A549 treated with RU486 at 1 μM for 4 hours (cell line): ENCODE results near the gene CORO1A. TPM values are rescaled to one million over a fixed set of nuclear protein-coding genes. Genes with fewer than 3 reads are reported as not detected.

Experiments used
- total RNA-seq: library from RNA; stranded (reverse); fragments of 200-300 nt; extraction: Qiagen RNA extraction; gene quantifications from 5 replicates; pipeline ENCODE4 v1.2.3, GENCODE V29; 2022; ENCODE audit warnings: low read depth

Gene CORO1A
- 2.3 to 3.5 TPM (median 3.3 TPM) in 5 replicates for total RNA-seq

GRCh38 chr16:30183233-30184095 lies at the start of gene CORO1A:
TSS of gene CORO1A (plus strand) at chr16:30183602. CDS start at chr16:30185210, 1,608 bp downstream.

GRCh38 chr16:30193615-30194014 lies 10.2 kb downstream of the CORO1A start, which contains the start of the genes BOLA2B and SLX1A:
TSS of gene BOLA2B (minus strand) at chr16:30193666. CDS start at chr16:30193595, 71 bp downstream.
TSS of gene SLX1A (plus strand) at chr16:30193875. CDS start at chr16:30194085, 210 bp downstream.

GRCh38 chr16:30199049-30199448 lies 15.6 kb downstream of the CORO1A start, which contains the start of gene SULT1A3:
TSS of gene SULT1A3 (plus strand) at chr16:30199255. CDS start at chr16:30200729, 1,474 bp downstream.

Other genes with a start within 250 kb of the CORO1A start
- gene TMEM219, start 221.5 kb upstream of the CORO1A start, total RNA-seq, result 80.4 to 105 TPM (median 102 TPM) in 5 replicates
- gene TAOK2, start 209.7 kb upstream of the CORO1A start, total RNA-seq, result 26.3 to 36.4 TPM (median 33.8 TPM) in 5 replicates
- 13.7 to 15.6 TPM (median 14.3 TPM) in 5 replicates for gene HIRIP3, start 188.0 kb upstream of the CORO1A start, total RNA-seq
- 109 to 115 TPM (median 109 TPM) in 5 replicates for gene INO80E, start 187.4 kb upstream of the CORO1A start, total RNA-seq
- 1.7 to 3.3 TPM (median 2.3 TPM) in 5 replicates for gene DOC2A, start 172.6 kb upstream of the CORO1A start, total RNA-seq
- gene C16orf92, start 160.4 kb upstream of the CORO1A start, total RNA-seq, result not detected in 5 replicates
- 0.21 to 0.48 TPM (median 0.47 TPM) in 4 of 5 replicates, not detected in the other for gene TLCD3B, start 152.3 kb upstream of the CORO1A start, total RNA-seq
- gene ALDOA, start 117.8 kb upstream of the CORO1A start, total RNA-seq, result 1,507 to 2,015 TPM (median 1,869 TPM) in 5 replicates
- 120 to 149 TPM (median 142 TPM) in 5 replicates for gene PPP4C, start 107.6 kb upstream of the CORO1A start, total RNA-seq
- gene TBX6, start 91.7 kb upstream of the CORO1A start, total RNA-seq, result 0.14 to 0.50 TPM (median 0.38 TPM) in 5 replicates
- 6.6 to 11.8 TPM (median 9.7 TPM) in 5 replicates for gene YPEL3, start 87.4 kb upstream of the CORO1A start, total RNA-seq
- gene GDPD3, start 70.1 kb upstream of the CORO1A start, total RNA-seq, result 1.4 to 2.3 TPM (median 1.7 TPM) in 5 replicates
- gene MAPK3, start 60.4 kb upstream of the CORO1A start, total RNA-seq, result 33.9 to 38.8 TPM (median 36.4 TPM) in 5 replicates
- gene BOLA2B, start 10.1 kb downstream of the CORO1A start, total RNA-seq, result 130 to 288 TPM (median 218 TPM) in 5 replicates
- gene SLX1A, start 10.3 kb downstream of the CORO1A start, total RNA-seq, result 15.6 to 34.4 TPM (median 20.7 TPM) in 5 replicates
- 5.1 to 10.6 TPM (median 7.9 TPM) in 5 replicates for gene SULT1A3, start 15.7 kb downstream of the CORO1A start, total RNA-seq
- gene NPIPB13, start 64.9 kb downstream of the CORO1A start, total RNA-seq, result 0.81 to 4.3 TPM (median 2.6 TPM) in 5 replicates
- gene CD2BP2, start 171.7 kb downstream of the CORO1A start, total RNA-seq, result 63.4 to 69.9 TPM (median 67.1 TPM) in 5 replicates
- gene TBC1D10B, start 186.9 kb downstream of the CORO1A start, total RNA-seq, result 22.5 to 34.5 TPM (median 28.9 TPM) in 5 replicates
- 0.69 to 1.1 TPM in 2 of 5 replicates, not detected in the others for gene MYL11, start 191.2 kb downstream of the CORO1A start, total RNA-seq
- gene SEPTIN1, start 199.0 kb downstream of the CORO1A start, total RNA-seq, result 1.2 to 3.0 TPM (median 2.3 TPM) in 5 replicates
- gene ZNF48, start 211.8 kb downstream of the CORO1A start, total RNA-seq, result 10.1 to 13.1 TPM (median 12.7 TPM) in 5 replicates
- gene ZNF771, start 224.0 kb downstream of the CORO1A start, total RNA-seq, result 3.4 to 7.1 TPM (median 6.1 TPM) in 5 replicates
- 100.0 to 144 TPM (median 139 TPM) in 5 replicates for gene DCTPP1, start 246.4 kb downstream of the CORO1A start, total RNA-seq